Keratinocyte (primary cell): ENCODE measurements around the gene RAB1B. TPM values are rescaled to one million over a fixed set of nuclear protein-coding genes. Genes with fewer than 3 reads are reported as not detected.

Experiments
- DNase-seq: peaks from one replicate; pipeline ENCODE4 v3.0.0-alpha.2; 2011; ENCODE audit warnings: low read depth, missing footprints, low spot score
- FAIRE-seq: peaks from 2 replicates; lab custom pipeline; 2011; peaks lifted over from hg19 to GRCh38; lab: Jason Lieb, UNC
- H2AFZ ChIP-seq: 2 replicates; pipeline ENCODE4 v1.6.0; 2012; ENCODE audit warnings: low read length, control low read depth, inconsistent platforms; ENCODE audit not compliant: control insufficient read depth
- H3K27ac ChIP-seq: 2 replicates; pipeline ENCODE4 v1.5.1; 2011; ENCODE audit warnings: low read length; ENCODE audit not compliant: control insufficient read depth, insufficient read depth
- H3K27me3 ChIP-seq: 3 replicates; pipeline ENCODE4 v1.6.0; 2011; ENCODE audit warnings: low read length; ENCODE audit not compliant: control insufficient read depth, insufficient read depth; ENCODE audit errors: extremely low read depth
- H3K36me3 ChIP-seq, 2 experiments: 2 replicates in 1 of 2; 3 replicates in 1 of 2; pipeline ENCODE4 v1.5.1; 2011; ENCODE audit warnings: low read length in 2 of 2, mild to moderate bottlenecking in 1 of 2; ENCODE audit not compliant: control insufficient read depth in 2 of 2, insufficient read depth in 2 of 2; ENCODE audit errors: extremely low read depth in 1 of 2
- H3K4me1 ChIP-seq: 3 replicates; pipeline ENCODE4 v1.5.1; 2011; ENCODE audit warnings: low read length; ENCODE audit not compliant: control insufficient read depth, insufficient read depth; ENCODE audit errors: extremely low read depth
- H3K4me2 ChIP-seq: 3 replicates; pipeline ENCODE4 v1.6.0; 2011; ENCODE audit warnings: low read depth, low read length; ENCODE audit not compliant: control insufficient read depth, insufficient read depth; ENCODE audit errors: extremely low read depth
- H3K4me3 ChIP-seq, 3 experiments: fragments of 200-600 bp in 1 of 3; sonication (generic) in 1 of 3; 2 replicates in 2 of 3; 3 replicates in 1 of 3; pipeline ENCODE4 v1.5.1; 2011 to 2016; ENCODE audit warnings: low read length in 3 of 3, mild to moderate bottlenecking in 3 of 3, control low read depth in 2 of 3, inconsistent platforms in 1 of 3, low read depth in 1 of 3, mixed read lengths in 1 of 3, mixed run types in 1 of 3, moderate library complexity in 1 of 3; ENCODE audit not compliant: control insufficient read depth in 2 of 3, insufficient read depth in 2 of 3; ENCODE audit errors: extremely low read depth in 1 of 3
- H3K79me2 ChIP-seq: 2 replicates; pipeline ENCODE4 v1.6.0; 2012; ENCODE audit warnings: low read length; ENCODE audit not compliant: control insufficient read depth, insufficient read depth
- H3K9ac ChIP-seq: 3 replicates; pipeline ENCODE4 v1.6.0; 2011; ENCODE audit warnings: low read length; ENCODE audit not compliant: control insufficient read depth, insufficient read depth; ENCODE audit errors: extremely low read depth
- H3K9me1 ChIP-seq: 3 replicates; pipeline ENCODE4 v1.6.0; 2011; ENCODE audit warnings: low read length; ENCODE audit not compliant: control insufficient read depth, insufficient read depth; ENCODE audit errors: extremely low read depth
- H3K9me3 ChIP-seq: 2 replicates; pipeline ENCODE4 v1.5.1; 2012; ENCODE audit warnings: low read depth, low read length; ENCODE audit not compliant: control insufficient read depth
- H4K20me1 ChIP-seq: 3 replicates; pipeline ENCODE4 v1.6.0; 2011; ENCODE audit warnings: low read length; ENCODE audit not compliant: control insufficient read depth, insufficient read depth; ENCODE audit errors: extremely low read depth
- CTCF ChIP-seq, 3 experiments: IDR thresholded peaks in 1 of 3; conservative IDR thresholded peaks in 1 of 3; optimal IDR thresholded peaks in 1 of 3; 2 replicates in 2 of 3; 3 replicates in 1 of 3; pipeline versions ENCODE3 to v1.5.1; 2011; ENCODE audit warnings: low read length in 3 of 3, mild to moderate bottlenecking in 3 of 3, moderate library complexity in 2 of 3, control low read depth in 1 of 3, inconsistent platforms in 1 of 3; ENCODE audit not compliant: insufficient read depth in 2 of 3; ENCODE audit errors: extremely low read depth in 1 of 3
- EZH2 ChIP-seq: IDR thresholded peaks from one replicate; pipeline ENCODE4 v1.6.1; 2012; ENCODE audit warnings: inconsistent platforms, mild to moderate bottlenecking, low read length, moderate library complexity
- dilution Hi-C: fragments of 300-500 bp; cut with MboI; formaldehyde crosslinking; loops from one replicate; pipeline ENCODE4 v1.7.0; 2020; ENCODE audit warnings: low sequenced_read_pairs; ENCODE audit not compliant: extremely low pct_ligation_motif_present
- polyA plus RNA-seq, 5 experiments: library from polyadenylated mRNA; depleted of rRNA in 3 of 5; stranded (reverse) in 3 of 5; stranded (forward) in 1 of 5; unstranded in 1 of 5; fragments of >200 nt; gene quantifications; 1 replicate in 1 of 5; 2 replicates in 3 of 5; 3 replicates in 1 of 5; pipeline versions ENCODE4 v1.2.1 to v1.2.3, GENCODE V29; 2011 to 2012; ENCODE audit warnings: missing spikeins in 2 of 5, low read depth in 1 of 5, low replicate concordance in 1 of 5

RAB1B gene
- polyA plus RNA-seq, 1 donor (not counting 4 experiments of a cell fraction or from before 2014, with no cell fraction given), result 133 TPM

GRCh38 chr11:66293777-66294625 is 25.6 kb downstream of the RAB1B start:
- no peaks in the 10 kb centered on the region for H3K36me3 ChIP-seq
- DNase-seq (no peak), FAIRE-seq (no peak)
- no peak overlapping the region for H2AFZ ChIP-seq
- H3K9me1 ChIP-seq, result no peaks in the 10 kb centered on the region
- TF ChIP-seq CTCF (optimal IDR thresholded peaks at IDR 0.05 in 1 of 3, IDR thresholded peaks at IDR 0.05 in 1 of 3, conservative IDR thresholded peaks at IDR 0.05 in 1 of 3; ENCODE audit: extremely low read depth in 1 of 3, insufficient read depth in 2 of 3, low read length in 3 of 3) (no peak), EZH2 (no peak)
- peaks cover 7% of the 10 kb centered on the region for H3K4me1 ChIP-seq
- H3K4me2 ChIP-seq, result no peak overlapping the region
- H3K9ac ChIP-seq, result no peak overlapping the region
- no peaks in the 10 kb centered on the region for H4K20me1 ChIP-seq
- no peaks in the 10 kb centered on the region for H3K79me2 ChIP-seq
- H3K9me3 ChIP-seq, result no peaks in the 10 kb centered on the region
- no peak overlapping the region for H3K4me3 ChIP-seq
- dilution Hi-C loops, result no loop called here
- peaks cover 29% of the 10 kb centered on the region for H3K27me3 ChIP-seq
- no peak overlapping the region for H3K27ac ChIP-seq

- Histone ChIP-seq H3K27ac (no peak overlapping the region), H3K9me3 (no peaks in the 10 kb centered on the region), H4K20me1 (no peaks in the 10 kb centered on the region), H3K79me2 (no peaks in the 10 kb centered on the region), H3K4me3 (no peak overlapping the region), H3K4me1 (peaks cover 5% of the 10 kb centered on the region), H3K9me1 (no peaks in the 10 kb centered on the region), H2AFZ (no peak overlapping the region), H3K9ac (no peak overlapping the region), H3K27me3 (peaks cover 29% of the 10 kb centered on the region), H3K36me3 (no peaks in the 10 kb centered on the region), H3K4me2 (no peak overlapping the region)
- no peak for FAIRE-seq
- dilution Hi-C loops, result no loop called here
- DNase-seq, result no peak
- TF ChIP-seq CTCF (optimal IDR thresholded peaks at IDR 0.05 in 1 of 3, IDR thresholded peaks at IDR 0.05 in 1 of 3, conservative IDR thresholded peaks at IDR 0.05 in 1 of 3; ENCODE audit: extremely low read depth in 1 of 3, insufficient read depth in 2 of 3, low read length in 3 of 3), result no peak
- no peak for TF ChIP-seq EZH2
Measured at GRCh38 chr11:66294626-66295620, 26.5 kb downstream of the RAB1B start.
